SK-N-SH (cell line): ENCODE measurements around the gene ZBTB1.

Experiments
- CTCF ChIP-seq: fragments of 200-600 bp; sonication (generic); IDR thresholded peaks from 2 replicates; pipeline ENCODE4 v1.6.1; 2017; ENCODE audit warnings: antibody characterized with exemption, mild to moderate bottlenecking, moderate library complexity
- MAX ChIP-seq: IDR thresholded peaks from 2 replicates; pipeline ENCODE4 v1.4.0; 2012; ENCODE audit warnings: low read depth
- RAD21 ChIP-seq: IDR thresholded peaks from 2 replicates; pipeline ENCODE4 v1.6.1; 2012; ENCODE audit warnings: mild to moderate bottlenecking, low read length
- RCOR1 ChIP-seq: fragments of 150-350 bp; IDR thresholded peaks from 2 replicates; pipeline ENCODE4 v1.6.1; 2017; ENCODE audit warnings: antibody characterized with exemption, low read length
- RFX5 ChIP-seq: IDR thresholded peaks from 2 replicates; pipeline ENCODE4 v1.6.1; 2012; ENCODE audit warnings: mild to moderate bottlenecking, improper control_type of control experiment, low read length
- YY1 ChIP-seq: IDR thresholded peaks from 2 replicates; pipeline ENCODE4 v1.4.0; 2012; ENCODE audit warnings: low read depth, mild to moderate bottlenecking

DNA sequence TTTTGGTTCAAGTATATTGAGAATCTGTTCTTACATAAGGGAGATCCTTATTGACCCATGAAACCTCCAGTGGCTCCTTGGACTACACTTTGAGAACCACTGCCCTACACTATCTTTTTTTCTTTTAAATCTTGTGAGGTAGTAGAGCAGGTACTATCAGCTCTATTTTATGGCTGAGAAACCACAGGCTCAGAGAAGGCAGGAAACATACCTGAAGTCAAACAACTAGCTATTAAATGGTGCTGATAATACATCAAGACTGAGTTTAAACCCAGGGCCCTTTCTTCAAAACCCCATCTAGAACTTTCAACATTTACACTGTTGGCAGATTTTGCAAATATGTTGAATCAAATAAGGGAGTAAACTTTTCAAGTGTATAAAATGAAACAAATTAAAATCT is 7.8 kb upstream of the ZBTB1 start:
- TF ChIP-seq YY1 (no peak), CTCF (no peak), MAX (no peak), RCOR1 (no peak), RAD21 (no peak), RFX5 (no peak)
